Kidney epithelial cell (primary cell): ENCODE measurements around the gene OVAAL. TPM values are rescaled to one million over a fixed set of nuclear protein-coding genes. Genes with fewer than 3 reads are reported as not detected.

ENCODE experiments used
- DNase-seq: peaks from one replicate; pipeline ENCODE4 v3.0.0-alpha.2; 2010; ENCODE audit warnings: low read depth
- H3K27me3 ChIP-seq: 2 replicates; pipeline ENCODE4 v1.6.0; 2011; ENCODE audit warnings: low read length; ENCODE audit not compliant: control insufficient read depth, insufficient read depth
- H3K36me3 ChIP-seq: 2 replicates; pipeline ENCODE4 v1.5.1; 2011; ENCODE audit warnings: low read length; ENCODE audit not compliant: control insufficient read depth, insufficient read depth
- H3K4me3 ChIP-seq: 2 replicates; pipeline ENCODE4 v1.5.1; 2011; ENCODE audit warnings: low read depth, mild to moderate bottlenecking, control low read depth, low read length
- CTCF ChIP-seq: IDR thresholded peaks from 2 replicates; pipeline ENCODE4 v1.5.1; 2011; ENCODE audit warnings: mild to moderate bottlenecking, moderate library complexity, low read length, control low read depth, inconsistent platforms; ENCODE audit not compliant: insufficient read depth, poor library complexity, severe bottlenecking
- total RNA-seq: library from RNA; depleted of rRNA; stranded (reverse); fragments of >200 nt; gene quantifications from 2 replicates; pipeline ENCODE4 v1.2.3, GENCODE V29; 2015

The OVAAL gene
- total RNA-seq, 1 donor from 2014 or later, result not detected

- H3K27me3 ChIP-seq, result no peaks in the 10 kb centered on the region
- no peak overlapping the region for H3K4me3 ChIP-seq
- no peak for TF ChIP-seq CTCF
- DNase-seq, result no peak
- H3K36me3 ChIP-seq, result no peaks in the 10 kb centered on the region
Measured at GRCh38 chr1:180534214-180534613, 24.6 kb upstream of the OVAAL start.

GRCh38 chr1:180535418-180535999, 23.3 kb upstream of the OVAAL start:
- no peak overlapping the region for H3K4me3 ChIP-seq
- DNase-seq, result no peak
- TF ChIP-seq CTCF, result no peak

GRCh38 chr1:180536821-180537372, 21.9 kb upstream of the OVAAL start:
- Histone ChIP-seq H3K27me3 (no peaks in the 10 kb centered on the region), H3K36me3 (no peaks in the 10 kb centered on the region), H3K4me3 (no peak overlapping the region)
- no peak for TF ChIP-seq CTCF
- no peak for DNase-seq

More at GRCh38 chr1:180535418-180535999, 23.3 kb upstream of the OVAAL start:
- Histone ChIP-seq H3K27me3 (no peaks in the 10 kb centered on the region), H3K36me3 (no peaks in the 10 kb centered on the region)

- no peak for DNase-seq
- Histone ChIP-seq H3K27me3 (no peaks in the 10 kb centered on the region), H3K36me3 (no peaks in the 10 kb centered on the region), H3K4me3 (no peak overlapping the region)
- no peak for TF ChIP-seq CTCF
Measured at GRCh38 chr1:180539136-180539535, 19.6 kb upstream of the OVAAL start.

GRCh38 chr1:180540697-180541594, 17.8 kb upstream of the OVAAL start:
- Histone ChIP-seq H3K36me3 (no peaks in the 10 kb centered on the region), H3K27me3 (no peaks in the 10 kb centered on the region), H3K4me3 (no peak overlapping the region)
- no peak for TF ChIP-seq CTCF
- DNase-seq, result no peak
